HepG2 (cell line): Measurements from ENCODE around the gene ACVR2A. TPM values are rescaled to one million over a fixed set of nuclear protein-coding genes. Genes with fewer than 3 reads are reported as not detected.

Experiments
- CEBPZ ChIP-seq: IDR thresholded peaks from 2 replicates; pipeline ENCODE4 v1.6.1; 2012; ENCODE audit warnings: low read length, improper control_type of control experiment
- GTF2F1 ChIP-seq: fragments of 150-350 bp; IDR thresholded peaks from 2 replicates; pipeline ENCODE4 v1.6.1; 2014; ENCODE audit warnings: low read length
- JARID2 ChIP-seq: sonication (generic); formaldehyde crosslinking; IDR thresholded peaks from 2 replicates; pipeline ENCODE4 v1.8.1; 2023; ENCODE audit warnings: missing genetic modification reagents, inconsistent platforms; ENCODE audit not compliant: insufficient replicate concordance
- KDM5A ChIP-seq: fragments of 200-600 bp; sonication (generic); IDR thresholded peaks from 2 replicates; pipeline ENCODE4 v1.7.0; 2018; ENCODE audit warnings: antibody characterized with exemption, mild to moderate bottlenecking, low read length, borderline replicate concordance
- TBX2 ChIP-seq: sonication (generic); formaldehyde crosslinking; IDR thresholded peaks from 2 replicates; pipeline ENCODE4 v1.5.0; 2020; ENCODE audit warnings: missing genetic modification reagents, mild to moderate bottlenecking, borderline replicate concordance
- ZBTB37 ChIP-seq: sonication (generic); formaldehyde crosslinking; IDR thresholded peaks from 2 replicates; pipeline ENCODE4 v1.4.0; 2020; ENCODE audit warnings: mild to moderate bottlenecking, missing genetic modification reagents
- ZBTB7A ChIP-seq: sonication (generic); formaldehyde crosslinking; IDR thresholded peaks from 2 replicates; pipeline ENCODE4 v1.8.0; 2022; ENCODE audit warnings: mild to moderate bottlenecking, missing genetic modification reagents
- ZFP62 ChIP-seq: sonication (generic); formaldehyde crosslinking; IDR thresholded peaks from 2 replicates; pipeline ENCODE4 v1.4.0; 2020; ENCODE audit warnings: missing genetic modification reagents
- ZNF142 ChIP-seq: sonication (generic); formaldehyde crosslinking; IDR thresholded peaks from 2 replicates; pipeline ENCODE4 v1.4.0; 2020; ENCODE audit warnings: missing genetic modification reagents
- ZNF235 ChIP-seq: sonication (generic); formaldehyde crosslinking; IDR thresholded peaks from 2 replicates; pipeline ENCODE4 v1.8.1; 2023; ENCODE audit warnings: mild to moderate bottlenecking, missing genetic modification reagents, borderline replicate concordance
- ZSCAN29 ChIP-seq: sonication (generic); formaldehyde crosslinking; conservative IDR thresholded peaks from 2 replicates; pipeline ENCODE4 v1.4.0; 2020; ENCODE audit warnings: mild to moderate bottlenecking, missing genetic modification reagents
- ZSCAN31 ChIP-seq: sonication (generic); formaldehyde crosslinking; IDR thresholded peaks from 2 replicates; pipeline ENCODE4 v1.5.0; 2020; ENCODE audit warnings: low read depth, mild to moderate bottlenecking, missing genetic modification reagents
- polyA plus RNA-seq, 8 experiments: library from polyadenylated mRNA; depleted of rRNA in 3 of 8; stranded (reverse) in 7 of 8; unstranded in 1 of 8; fragments of >200 nt; fragmentation: Illumina TruSeq in 4 of 8; extraction: Trizol in 4 of 8; gene quantifications; 2 replicates each; pipeline versions ENCODE4 v1.2.1 to v1.2.3, GENCODE V29; 2011 to 2016; ENCODE audit warnings: low read depth in 4 of 8, missing spikeins in 1 of 8, mixed read lengths in 1 of 8; ENCODE audit not compliant: insufficient read depth in 1 of 8
- total RNA-seq, 5 experiments: library from RNA; depleted of rRNA; stranded (reverse); fragments of >200 nt; fragmentation: Illumina TruSeq; extraction: Trizol; gene quantifications; 2 replicates each; pipeline ENCODE4 v1.2.3, GENCODE V29; 2016; ENCODE audit warnings: low read depth in 1 of 5
- TF ChIP-seq, protein P1 (sequence below): sonication (generic); formaldehyde crosslinking; IDR thresholded peaks from 2 replicates; pipeline ENCODE4 v1.4.0; 2020; ENCODE audit warnings: mild to moderate bottlenecking, missing genetic modification reagents, borderline replicate concordance

The ACVR2A gene
- total and polyA plus RNA-seq, 2 of the 13 experiments (the other 11 are each of a cell fraction or from before 2014, with no cell fraction given): 8.3 to 18.0 TPM

DNA sequence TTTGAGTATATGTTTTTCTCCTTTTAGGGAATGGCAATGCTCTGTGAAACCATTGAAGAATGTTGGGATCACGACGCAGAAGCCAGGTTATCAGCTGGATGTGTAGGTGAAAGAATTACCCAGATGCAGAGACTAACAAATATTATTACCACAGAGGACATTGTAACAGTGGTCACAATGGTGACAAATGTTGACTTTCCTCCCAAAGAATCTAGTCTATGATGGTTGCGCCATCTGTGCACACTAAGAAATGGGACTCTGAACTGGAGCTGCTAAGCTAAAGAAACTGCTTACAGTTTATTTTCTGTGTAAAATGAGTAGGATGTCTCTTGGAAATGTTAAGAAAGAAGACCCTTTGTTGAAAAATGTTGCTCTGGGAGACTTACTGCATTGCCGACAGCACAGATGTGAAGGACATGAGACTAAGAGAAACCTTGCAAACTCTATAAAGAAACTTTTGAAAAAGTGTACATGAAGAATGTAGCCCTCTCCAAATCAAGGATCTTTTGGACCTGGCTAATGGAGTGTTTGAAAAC, 82.3 kb downstream of the ACVR2A start (continued):
- TF ChIP-seq, protein P1, sequence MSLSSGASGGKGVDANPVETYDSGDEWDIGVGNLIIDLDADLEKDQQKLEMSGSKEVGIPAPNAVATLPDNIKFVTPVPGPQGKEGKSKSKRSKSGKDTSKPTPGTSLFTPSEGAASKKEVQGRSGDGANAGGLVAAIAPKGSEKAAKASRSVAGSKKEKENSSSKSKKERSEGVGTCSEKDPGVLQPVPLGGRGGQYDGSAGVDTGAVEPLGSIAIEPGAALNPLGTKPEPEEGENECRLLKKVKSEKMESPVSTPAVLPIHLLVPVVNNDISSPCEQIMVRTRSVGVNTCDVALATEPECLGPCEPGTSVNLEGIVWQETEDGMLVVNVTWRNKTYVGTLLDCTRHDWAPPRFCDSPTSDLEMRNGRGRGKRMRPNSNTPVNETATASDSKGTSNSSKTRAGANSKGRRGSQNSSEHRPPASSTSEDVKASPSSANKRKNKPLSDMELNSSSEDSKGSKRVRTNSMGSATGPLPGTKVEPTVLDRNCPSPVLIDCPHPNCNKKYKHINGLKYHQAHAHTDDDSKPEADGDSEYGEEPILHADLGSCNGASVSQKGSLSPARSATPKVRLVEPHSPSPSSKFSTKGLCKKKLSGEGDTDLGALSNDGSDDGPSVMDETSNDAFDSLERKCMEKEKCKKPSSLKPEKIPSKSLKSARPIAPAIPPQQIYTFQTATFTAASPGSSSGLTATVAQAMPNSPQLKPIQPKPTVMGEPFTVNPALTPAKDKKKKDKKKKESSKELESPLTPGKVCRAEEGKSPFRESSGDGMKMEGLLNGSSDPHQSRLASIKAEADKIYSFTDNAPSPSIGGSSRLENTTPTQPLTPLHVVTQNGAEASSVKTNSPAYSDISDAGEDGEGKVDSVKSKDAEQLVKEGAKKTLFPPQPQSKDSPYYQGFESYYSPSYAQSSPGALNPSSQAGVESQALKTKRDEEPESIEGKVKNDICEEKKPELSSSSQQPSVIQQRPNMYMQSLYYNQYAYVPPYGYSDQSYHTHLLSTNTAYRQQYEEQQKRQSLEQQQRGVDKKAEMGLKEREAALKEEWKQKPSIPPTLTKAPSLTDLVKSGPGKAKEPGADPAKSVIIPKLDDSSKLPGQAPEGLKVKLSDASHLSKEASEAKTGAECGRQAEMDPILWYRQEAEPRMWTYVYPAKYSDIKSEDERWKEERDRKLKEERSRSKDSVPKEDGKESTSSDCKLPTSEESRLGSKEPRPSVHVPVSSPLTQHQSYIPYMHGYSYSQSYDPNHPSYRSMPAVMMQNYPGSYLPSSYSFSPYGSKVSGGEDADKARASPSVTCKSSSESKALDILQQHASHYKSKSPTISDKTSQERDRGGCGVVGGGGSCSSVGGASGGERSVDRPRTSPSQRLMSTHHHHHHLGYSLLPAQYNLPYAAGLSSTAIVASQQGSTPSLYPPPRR: peak; percentile 89
- TF ChIP-seq ZFP62 (CRISPR knock-in tag) (no peak), CEBPZ (no peak), JARID2 (CRISPR knock-in tag) (peak; percentile 63), KDM5A (no peak), TBX2 (CRISPR knock-in tag) (peak; percentile 95), GTF2F1 (0 out of 2 replicates have a peak, but pooled peaks have one; percentile 22), ZNF142 (CRISPR knock-in tag) (0 out of 2 replicates have a peak, but pooled peaks have one; percentile 45), ZNF235 (CRISPR knock-in tag) (no peak), ZBTB37 (no peak), ZBTB7A (CRISPR knock-in tag) (no peak), ZSCAN31 (CRISPR knock-in tag) (peak; percentile 88), ZSCAN29 (CRISPR knock-in tag) (peak; percentile 95)
